Astrocyte (in vitro differentiated cells and primary cell): ENCODE measurements around the gene LRRC41. TPM values are rescaled to one million over a fixed set of nuclear protein-coding genes. Genes with fewer than 3 reads are reported as not detected.
"Not testable (repeated sequence)": the region's sequence is repeated elsewhere in the genome, so short reads cannot be mapped to it uniquely, and the experiment has no call there.

Source experiments
- DNase-seq: peaks from one replicate; pipeline ENCODE4 v3.0.0-alpha.2; 2010; ENCODE audit warnings: low read depth
- FAIRE-seq: peaks from 2 replicates; lab custom pipeline; 2011; peaks lifted over from hg19 to GRCh38; lab: Jason Lieb, UNC
- H2AFZ ChIP-seq: 2 replicates; pipeline ENCODE4 v1.6.0; 2012; ENCODE audit warnings: low read depth, low read length, inconsistent platforms
- H3K27ac ChIP-seq: 2 replicates; pipeline ENCODE4 v1.5.1; 2011; ENCODE audit warnings: low read depth, low read length, inconsistent platforms
- H3K27me3 ChIP-seq: 2 replicates; pipeline ENCODE4 v1.6.0; 2011; ENCODE audit warnings: low read length, inconsistent platforms; ENCODE audit not compliant: insufficient read depth
- H3K36me3 ChIP-seq: 2 replicates; pipeline ENCODE4 v1.5.1; 2011; ENCODE audit warnings: low read length, inconsistent platforms; ENCODE audit not compliant: insufficient read depth
- H3K4me1 ChIP-seq: 2 replicates; pipeline ENCODE4 v1.5.1; 2011; ENCODE audit warnings: low read length, inconsistent platforms; ENCODE audit not compliant: insufficient read depth
- H3K4me2 ChIP-seq: 2 replicates; pipeline ENCODE4 v1.6.0; 2012; ENCODE audit warnings: low read length, inconsistent platforms
- H3K4me3 ChIP-seq: 2 replicates; pipeline ENCODE4 v1.5.1; 2011; ENCODE audit warnings: low read depth, mild to moderate bottlenecking, low read length, inconsistent platforms; ENCODE audit not compliant: insufficient read depth
- H3K79me2 ChIP-seq: 2 replicates; pipeline ENCODE4 v1.6.0; 2012; ENCODE audit warnings: mild to moderate bottlenecking, low read length, inconsistent platforms; ENCODE audit not compliant: insufficient read depth
- H3K9ac ChIP-seq: 2 replicates; pipeline ENCODE4 v1.6.0; 2012; ENCODE audit warnings: mild to moderate bottlenecking, low read length, inconsistent platforms
- H3K9me3 ChIP-seq: 2 replicates; pipeline ENCODE4 v1.5.1; 2012; ENCODE audit warnings: low read depth, mild to moderate bottlenecking, low read length, inconsistent platforms; ENCODE audit not compliant: insufficient read depth
- H4K20me1 ChIP-seq: 2 replicates; pipeline ENCODE4 v1.6.0; 2012; ENCODE audit warnings: low read length, inconsistent platforms; ENCODE audit not compliant: insufficient read depth
- H3K27ac Mint-ChIP-seq: one replicate; pipeline ENCODE4 v1.8.0; 2021; ENCODE audit warnings: mild to moderate bottlenecking, mixed read lengths; ENCODE audit not compliant: unreplicated experiment
- H3K27me3 Mint-ChIP-seq: one replicate; pipeline ENCODE4 v1.8.0; 2021; ENCODE audit warnings: low read depth, mixed read lengths; ENCODE audit not compliant: unreplicated experiment
- H3K36me3 Mint-ChIP-seq: one replicate; pipeline ENCODE4 v1.8.0; 2021; ENCODE audit warnings: low read depth, mixed read lengths; ENCODE audit not compliant: unreplicated experiment
- H3K4me1 Mint-ChIP-seq: one replicate; pipeline ENCODE4 v1.8.0; 2021; ENCODE audit warnings: low read depth, mixed read lengths; ENCODE audit not compliant: unreplicated experiment
- H3K4me3 Mint-ChIP-seq: one replicate; pipeline ENCODE4 v1.8.0; 2021; ENCODE audit warnings: mild to moderate bottlenecking, moderate library complexity, mixed read lengths; ENCODE audit not compliant: unreplicated experiment
- H3K9me3 Mint-ChIP-seq: one replicate; pipeline ENCODE4 v1.8.0; 2021; ENCODE audit warnings: mild to moderate bottlenecking, mixed read lengths; ENCODE audit not compliant: unreplicated experiment
- EZH2 ChIP-seq: IDR thresholded peaks from 2 replicates; pipeline ENCODE4 v1.6.1; 2012; ENCODE audit warnings: mild to moderate bottlenecking, low read length, inconsistent platforms; ENCODE audit not compliant: insufficient read depth
- total RNA-seq: library from RNA; stranded (reverse); gene quantifications from 2 replicates; pipeline ENCODE4 v1.2.1, GENCODE V29; 2021
- TF ChIP-seq, protein P1 (sequence below): IDR thresholded peaks from 2 replicates; pipeline ENCODE4 v1.5.1; 2011; ENCODE audit warnings: low read depth, mild to moderate bottlenecking, inconsistent platforms, low read length, moderate library complexity; ENCODE audit not compliant: insufficient read depth

Gene LRRC41
- total RNA-seq, 1 donor from 2014 or later = 88.2 TPM

DNA sequence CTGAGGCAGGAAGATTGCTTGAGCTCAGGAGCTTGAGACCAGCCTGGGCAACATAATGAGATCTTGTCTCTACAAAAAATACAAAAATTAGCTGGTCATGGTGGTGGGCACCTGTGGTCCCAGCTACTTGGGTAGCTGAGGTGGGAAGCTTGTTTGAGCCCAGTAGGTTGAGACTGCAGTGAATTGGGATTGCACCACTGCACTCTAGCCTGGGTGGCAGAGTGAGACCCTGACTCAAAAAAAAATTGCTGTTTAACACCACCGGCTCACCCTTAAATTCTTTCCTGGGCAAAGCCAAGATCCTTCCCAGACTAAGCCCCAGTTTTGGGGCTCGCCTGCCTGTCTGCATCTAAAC is 30.6 kb upstream of the LRRC41 start:
- Histone ChIP-seq H3K9ac (no peak overlapping the region), H2AFZ (no peak overlapping the region), H3K36me3 (no peaks in the 10 kb centered on the region), H3K4me2 (no peak overlapping the region), H3K9me3 (no peaks in the 10 kb centered on the region), H3K79me2 (no peaks in the 10 kb centered on the region), H3K27me3 (no peaks in the 10 kb centered on the region), H4K20me1 (no peaks in the 10 kb centered on the region), H3K27ac (no peak overlapping the region), H3K4me3 (no peak overlapping the region), H3K4me1 (no peaks in the 10 kb centered on the region)
- DNase-seq = no peak
- Mint-ChIP-seq H3K9me3 (no peaks in the 10 kb centered on the region), H3K4me3 (no peak overlapping the region), H3K27me3 (no peaks in the 10 kb centered on the region), H3K4me1 (peaks cover 3% of the 10 kb centered on the region), H3K27ac (no peak overlapping the region), H3K36me3 (no peaks in the 10 kb centered on the region)
- TF ChIP-seq EZH2 = no peak
- TF ChIP-seq, protein P1, sequence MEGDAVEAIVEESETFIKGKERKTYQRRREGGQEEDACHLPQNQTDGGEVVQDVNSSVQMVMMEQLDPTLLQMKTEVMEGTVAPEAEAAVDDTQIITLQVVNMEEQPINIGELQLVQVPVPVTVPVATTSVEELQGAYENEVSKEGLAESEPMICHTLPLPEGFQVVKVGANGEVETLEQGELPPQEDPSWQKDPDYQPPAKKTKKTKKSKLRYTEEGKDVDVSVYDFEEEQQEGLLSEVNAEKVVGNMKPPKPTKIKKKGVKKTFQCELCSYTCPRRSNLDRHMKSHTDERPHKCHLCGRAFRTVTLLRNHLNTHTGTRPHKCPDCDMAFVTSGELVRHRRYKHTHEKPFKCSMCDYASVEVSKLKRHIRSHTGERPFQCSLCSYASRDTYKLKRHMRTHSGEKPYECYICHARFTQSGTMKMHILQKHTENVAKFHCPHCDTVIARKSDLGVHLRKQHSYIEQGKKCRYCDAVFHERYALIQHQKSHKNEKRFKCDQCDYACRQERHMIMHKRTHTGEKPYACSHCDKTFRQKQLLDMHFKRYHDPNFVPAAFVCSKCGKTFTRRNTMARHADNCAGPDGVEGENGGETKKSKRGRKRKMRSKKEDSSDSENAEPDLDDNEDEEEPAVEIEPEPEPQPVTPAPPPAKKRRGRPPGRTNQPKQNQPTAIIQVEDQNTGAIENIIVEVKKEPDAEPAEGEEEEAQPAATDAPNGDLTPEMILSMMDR = no peak
- FAIRE-seq = no peak

DNA sequence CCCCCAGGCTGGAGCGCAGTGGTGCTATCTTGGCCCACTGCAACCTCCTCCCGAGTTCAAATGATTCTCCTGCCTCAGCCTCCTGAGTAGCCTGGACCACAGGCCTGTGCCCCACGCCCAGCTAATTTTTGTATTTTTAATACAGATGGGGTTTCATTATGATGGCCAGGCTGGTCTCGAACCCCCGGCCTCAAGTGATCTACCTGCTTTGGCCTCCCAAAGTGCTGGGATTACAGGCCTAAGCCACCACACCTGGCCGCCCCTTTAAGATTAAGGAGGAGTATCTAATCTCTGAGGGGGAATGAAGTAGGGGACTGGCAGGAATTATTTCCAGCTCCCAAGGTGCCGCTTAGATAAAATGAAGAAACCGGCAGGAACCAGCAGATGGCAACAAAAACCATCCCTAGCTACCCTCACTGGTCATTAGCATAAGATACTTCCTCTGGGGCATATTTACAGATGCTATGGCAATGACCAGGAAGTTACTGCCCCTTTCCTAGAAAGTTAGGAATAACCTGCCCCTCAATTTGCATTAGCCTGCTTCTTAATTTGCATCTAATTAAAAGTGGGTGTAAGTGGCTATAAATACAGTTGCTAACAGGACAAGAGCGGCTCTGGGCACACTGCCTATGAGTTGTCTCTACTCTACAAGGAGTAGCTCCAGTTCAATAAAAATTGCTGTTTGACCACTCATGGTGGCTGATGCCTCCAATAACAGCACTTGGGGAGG is 30.0 kb upstream of the LRRC41 start:
- no peaks in the 10 kb centered on the region for H3K9me3 Mint-ChIP-seq
- no peak overlapping the region for H3K4me3 ChIP-seq
- H3K4me3 Mint-ChIP-seq = no peak overlapping the region
- no peak overlapping the region for H3K27ac ChIP-seq
- no peaks in the 10 kb centered on the region for H3K36me3 Mint-ChIP-seq
- H3K4me2 ChIP-seq = no peak overlapping the region
- no peaks in the 10 kb centered on the region for H3K27me3 Mint-ChIP-seq
- no peak overlapping the region for H3K9ac ChIP-seq
- H3K27ac Mint-ChIP-seq = no peak overlapping the region
- H3K36me3 ChIP-seq = no peaks in the 10 kb centered on the region
- H3K4me1 ChIP-seq = no peaks in the 10 kb centered on the region
- TF ChIP-seq, protein P1 = peak; percentile 26
- no peak for TF ChIP-seq EZH2
- no peaks in the 10 kb centered on the region for H3K27me3 ChIP-seq
- no peaks in the 10 kb centered on the region for H4K20me1 ChIP-seq
- FAIRE-seq = no peak
- H2AFZ ChIP-seq = no peak overlapping the region
- H3K9me3 ChIP-seq = no peaks in the 10 kb centered on the region
- peaks cover 3% of the 10 kb centered on the region for H3K4me1 Mint-ChIP-seq
- H3K79me2 ChIP-seq = no peaks in the 10 kb centered on the region
- DNase-seq = no peak

DNA sequence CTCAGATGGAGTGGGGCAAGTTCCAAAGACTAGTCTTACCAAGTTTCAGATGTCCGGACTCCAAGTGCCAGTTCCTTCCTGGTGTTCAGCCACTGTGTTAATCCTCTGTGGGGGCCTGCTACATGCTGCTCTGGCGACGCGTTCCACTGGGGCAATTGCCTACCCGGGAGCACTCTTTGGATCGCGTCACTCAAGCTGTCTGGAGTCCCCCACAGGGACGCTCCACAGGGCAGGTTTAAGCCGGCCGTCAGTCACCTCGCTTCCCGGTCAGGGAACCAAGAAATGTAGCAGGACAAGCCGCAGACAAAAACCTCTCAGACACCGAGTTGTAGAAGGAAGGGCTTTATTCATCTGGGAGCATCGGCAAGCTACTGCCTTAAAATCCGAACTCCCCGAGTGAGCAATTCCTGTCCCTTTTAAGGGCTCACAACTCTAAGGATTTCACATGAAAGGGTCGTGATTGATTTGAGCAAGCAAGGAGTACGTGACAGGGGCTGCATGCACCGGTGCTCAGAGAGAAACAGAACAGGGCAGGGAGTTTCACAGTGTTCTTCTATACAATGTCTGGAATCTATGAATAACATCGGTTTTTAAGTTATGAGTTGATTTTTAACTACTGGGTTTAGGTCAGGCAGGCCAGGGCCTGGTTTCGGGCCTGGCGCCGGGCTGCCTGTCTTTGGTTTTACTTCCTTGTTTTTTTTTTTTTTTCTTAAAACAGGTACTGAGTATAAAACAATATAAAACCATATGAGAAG is 28.5 kb upstream of the LRRC41 start:
- H4K20me1 ChIP-seq, H3K36me3 Mint-ChIP-seq: not testable (repeated sequence)

DNA sequence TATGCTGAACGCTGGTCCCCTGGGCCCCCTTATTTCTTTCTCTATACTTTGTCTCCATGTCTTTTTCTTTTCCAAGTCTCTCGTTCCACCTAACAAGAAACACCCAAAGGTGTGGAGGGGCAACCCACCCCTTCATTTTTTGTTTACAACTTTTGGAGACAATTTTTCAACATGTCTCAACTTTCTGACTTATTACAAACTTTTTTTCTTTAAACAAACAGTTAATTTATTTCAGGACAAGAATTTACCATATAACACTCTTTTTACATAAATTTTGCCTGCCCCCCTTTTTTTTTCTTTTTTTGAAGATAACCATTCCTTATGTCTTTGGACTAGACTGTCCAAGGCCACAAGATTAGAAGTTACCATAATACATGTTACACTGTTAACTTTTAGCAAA is 27.0 kb upstream of the LRRC41 start:
- not testable (repeated sequence) for H3K27me3 Mint-ChIP-seq, H3K9me3 Mint-ChIP-seq, DNase-seq, H3K79me2 ChIP-seq, H3K36me3 ChIP-seq, H3K9me3 ChIP-seq, H3K4me1 Mint-ChIP-seq, H3K27ac Mint-ChIP-seq, H3K9ac ChIP-seq, FAIRE-seq, H4K20me1 ChIP-seq, H3K4me3 ChIP-seq, H3K4me3 Mint-ChIP-seq, H3K27ac ChIP-seq, H2AFZ ChIP-seq, H3K36me3 Mint-ChIP-seq, H3K4me2 ChIP-seq, H3K4me1 ChIP-seq, H3K27me3 ChIP-seq

More for the DNA sequence above, 28.5 kb upstream of the LRRC41 start:
- FAIRE-seq, H3K4me3 Mint-ChIP-seq, H3K27ac ChIP-seq, H3K9me3 Mint-ChIP-seq, H3K27me3 Mint-ChIP-seq, H3K27ac Mint-ChIP-seq, H3K4me1 Mint-ChIP-seq, H3K9ac ChIP-seq, H3K79me2 ChIP-seq, H3K27me3 ChIP-seq, H3K4me3 ChIP-seq, H2AFZ ChIP-seq, DNase-seq, H3K4me2 ChIP-seq, H3K36me3 ChIP-seq, H3K9me3 ChIP-seq, H3K4me1 ChIP-seq: not testable (repeated sequence)
